Smooth muscle cell (in vitro differentiated cells): Measurements from ENCODE around the gene ATP13A3. TPM values are rescaled to one million over a fixed set of nuclear protein-coding genes. Genes with fewer than 3 reads are reported as not detected.

Source experiments
- DNase-seq: peaks from one replicate; lab custom pipeline; 2025; ENCODE audit not compliant: unreplicated experiment; lab: John Stamatoyannopoulos, UW
- H2AFZ ChIP-seq: fragments of 200-600 bp; sonication (generic); 2 replicates; pipeline ENCODE4 v1.6.0; 2016; ENCODE audit warnings: antibody characterized with exemption, low read depth, mild to moderate bottlenecking
- H3F3A ChIP-seq: fragments of 200-600 bp; sonication (generic); 2 replicates; pipeline ENCODE4 v1.6.0; 2017; ENCODE audit warnings: antibody characterized with exemption, low read depth
- H3K27ac ChIP-seq: fragments of 200-600 bp; sonication (generic); 2 replicates; pipeline ENCODE4 v1.5.1; 2016; ENCODE audit warnings: low read depth, mild to moderate bottlenecking
- H3K27me3 ChIP-seq: fragments of 200-600 bp; sonication (generic); 2 replicates; pipeline ENCODE4 v1.6.1; 2016; ENCODE audit warnings: low read depth, mild to moderate bottlenecking
- H3K36me3 ChIP-seq: fragments of 200-600 bp; sonication (generic); 2 replicates; pipeline ENCODE4 v1.5.1; 2016; ENCODE audit warnings: low read depth
- H3K4me1 ChIP-seq: fragments of 200-600 bp; sonication (generic); 2 replicates; pipeline ENCODE4 v1.5.1; 2016; ENCODE audit warnings: low read depth
- H3K4me2 ChIP-seq: fragments of 200-600 bp; sonication (generic); 2 replicates; pipeline ENCODE4 v1.6.0; 2016; ENCODE audit warnings: mild to moderate bottlenecking
- H3K4me3 ChIP-seq: fragments of 200-600 bp; sonication (generic); 2 replicates; pipeline ENCODE4 v1.5.1; 2016; ENCODE audit warnings: mild to moderate bottlenecking
- H3K79me2 ChIP-seq: fragments of 200-600 bp; sonication (generic); 2 replicates; pipeline ENCODE4 v1.6.0; 2016; ENCODE audit warnings: low read depth, mild to moderate bottlenecking
- H3K9ac ChIP-seq: fragments of 200-600 bp; sonication (generic); 2 replicates; pipeline ENCODE4 v1.6.0; 2016; ENCODE audit warnings: low read depth
- H3K9me3 ChIP-seq: fragments of 200-600 bp; sonication (generic); replicated peaks from 2 replicates; pipeline ENCODE4 v1.5.1; 2016; ENCODE audit warnings: low read depth
- H4K20me1 ChIP-seq: fragments of 200-600 bp; sonication (generic); 2 replicates; pipeline ENCODE4 v1.6.0; 2016; ENCODE audit warnings: low read depth
- CTCF ChIP-seq: fragments of 200-600 bp; sonication (generic); IDR thresholded peaks from 2 replicates; pipeline ENCODE4 v1.5.1; 2017; ENCODE audit warnings: borderline replicate concordance, mild to moderate bottlenecking, antibody characterized with exemption; ENCODE audit not compliant: insufficient read depth, poor library complexity, severe bottlenecking
- WGBS: methylation state at CpG from one replicate; pipeline ENCODE4 v1.1.7; 2016; ENCODE audit warnings: low lambda C conversion rate; 5-methylcytosine and 5-hydroxymethylcytosine counted together
- polyA plus RNA-seq: library from polyadenylated mRNA; unstranded; fragments of >200 nt; fragmentation: Nextera tagmentation; extraction: Ambion mirVana; gene quantifications from 2 replicates; pipeline ENCODE4 v1.2.1, GENCODE V29; 2016
- total RNA-seq: library from RNA; depleted of rRNA; stranded (reverse); fragments of >200 nt; gene quantifications from 2 replicates; pipeline ENCODE4 v1.2.3, GENCODE V29; 2014

Gene ATP13A3
- total and polyA plus RNA-seq, 2 experiments from 2014 or later: 13.5 to 65.3 TPM

GRCh38 chr3:194422188-194422587 lies 64.6 kb downstream of the ATP13A3 start:
- peaks cover 3% of the 10 kb centered on the region for H4K20me1 ChIP-seq
- no peak overlapping the region for H3K4me2 ChIP-seq
- H3K27me3 ChIP-seq: no peaks in the 10 kb centered on the region
- no peak overlapping the region for H3K9ac ChIP-seq
- H3K4me1 ChIP-seq: no peaks in the 10 kb centered on the region
- no peak for TF ChIP-seq CTCF
- no peak overlapping the region for H3K27ac ChIP-seq
- H3K79me2 ChIP-seq: no peaks in the 10 kb centered on the region
- no peaks in the 10 kb centered on the region for H3F3A ChIP-seq
- H3K36me3 ChIP-seq: peaks cover 14% of the 10 kb centered on the region
- H2AFZ ChIP-seq: no peak overlapping the region
- DNase-seq: no peak
- no peaks in the 10 kb centered on the region for H3K9me3 ChIP-seq
- H3K4me3 ChIP-seq: no peak overlapping the region

- H3K9ac ChIP-seq: no peak overlapping the region
- H3F3A ChIP-seq: no peaks in the 10 kb centered on the region
- H3K4me3 ChIP-seq: no peak overlapping the region
- H3K36me3 ChIP-seq: peaks cover 4% of the 10 kb centered on the region
- no peak for TF ChIP-seq CTCF
- no peaks in the 10 kb centered on the region for H3K9me3 ChIP-seq
- peaks cover 3% of the 10 kb centered on the region for H4K20me1 ChIP-seq
- no peak overlapping the region for H3K27ac ChIP-seq
- H3K27me3 ChIP-seq: no peaks in the 10 kb centered on the region
- DNase-seq: no peak
- H2AFZ ChIP-seq: no peak overlapping the region
- H3K4me2 ChIP-seq: no peak overlapping the region
- H3K79me2 ChIP-seq: no peaks in the 10 kb centered on the region
- H3K4me1 ChIP-seq: no peaks in the 10 kb centered on the region
- 96% methylated on average over 2 of the region's 2 CpGs for WGBS
Observed at GRCh38 chr3:194418671-194419070, 68.1 kb downstream of the ATP13A3 start.

GRCh38 chr3:194407423-194407822 lies 79.4 kb downstream of the ATP13A3 start:
- Histone ChIP-seq H3K27me3 (no peaks in the 10 kb centered on the region), H3K4me3 (no peak overlapping the region), H3K9me3 (no peaks in the 10 kb centered on the region), H3K36me3 (no peaks in the 10 kb centered on the region), H3F3A (peaks cover 5% of the 10 kb centered on the region), H3K4me1 (no peaks in the 10 kb centered on the region), H3K4me2 (peak overlapping the region; percentile 1), H4K20me1 (no peaks in the 10 kb centered on the region), H3K27ac (peak overlapping the region; percentile 6), H3K79me2 (no peaks in the 10 kb centered on the region), H2AFZ (no peak overlapping the region), H3K9ac (no peak overlapping the region)
- TF ChIP-seq CTCF: no peak
- no peak for DNase-seq
- WGBS: 39% methylated on average over 7 of the region's 7 CpGs

- no peak overlapping the region for H2AFZ ChIP-seq
- no peak overlapping the region for H3K4me3 ChIP-seq
- DNase-seq: no peak
- H3K79me2 ChIP-seq: no peaks in the 10 kb centered on the region
- H4K20me1 ChIP-seq: no peaks in the 10 kb centered on the region
- peak overlapping the region; percentile 17 for H3K27ac ChIP-seq
- H3K36me3 ChIP-seq: no peaks in the 10 kb centered on the region
- peaks cover 5% of the 10 kb centered on the region for H3F3A ChIP-seq
- no peak overlapping the region for H3K4me2 ChIP-seq
- TF ChIP-seq CTCF: no peak
- 70% methylated on average over 2 of the region's 2 CpGs for WGBS
- no peak overlapping the region for H3K9ac ChIP-seq
- no peaks in the 10 kb centered on the region for H3K9me3 ChIP-seq
- no peaks in the 10 kb centered on the region for H3K27me3 ChIP-seq
- H3K4me1 ChIP-seq: no peaks in the 10 kb centered on the region
Observed at GRCh38 chr3:194405766-194406165, 81.0 kb downstream of the ATP13A3 start.
